ENCODE measurements around the gene DLD. TPM values are rescaled to one million over a fixed set of nuclear protein-coding genes. Genes with fewer than 3 reads are reported as not detected.

Gene DLD
- total and polyA plus RNA-seq, 2 of the 8 experiments (the other 6 are each of a cell fraction or from before 2014, with no cell fraction given): 63.7 to 88.5 TPM

DNA sequence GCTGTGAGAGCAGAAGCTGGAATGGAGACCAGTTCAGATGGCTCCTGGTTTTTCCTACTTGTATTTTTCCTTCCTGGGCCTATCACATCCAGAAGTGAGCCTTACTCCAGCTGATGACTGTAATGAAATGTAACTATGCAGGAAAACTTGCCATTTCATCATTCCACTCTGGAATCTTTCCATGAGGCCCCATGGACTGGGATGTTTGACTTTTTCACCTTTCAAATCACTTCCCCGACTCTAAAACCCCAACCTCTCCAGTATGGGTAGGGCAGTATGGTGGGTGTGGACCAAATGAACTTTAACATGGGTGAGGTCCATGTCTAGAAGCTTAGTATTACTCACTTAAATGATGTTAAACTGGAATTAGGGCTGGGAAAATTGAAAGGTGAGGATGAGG is 40.3 kb upstream of the DLD start (continued):
- TF ChIP-seq, protein P1, sequence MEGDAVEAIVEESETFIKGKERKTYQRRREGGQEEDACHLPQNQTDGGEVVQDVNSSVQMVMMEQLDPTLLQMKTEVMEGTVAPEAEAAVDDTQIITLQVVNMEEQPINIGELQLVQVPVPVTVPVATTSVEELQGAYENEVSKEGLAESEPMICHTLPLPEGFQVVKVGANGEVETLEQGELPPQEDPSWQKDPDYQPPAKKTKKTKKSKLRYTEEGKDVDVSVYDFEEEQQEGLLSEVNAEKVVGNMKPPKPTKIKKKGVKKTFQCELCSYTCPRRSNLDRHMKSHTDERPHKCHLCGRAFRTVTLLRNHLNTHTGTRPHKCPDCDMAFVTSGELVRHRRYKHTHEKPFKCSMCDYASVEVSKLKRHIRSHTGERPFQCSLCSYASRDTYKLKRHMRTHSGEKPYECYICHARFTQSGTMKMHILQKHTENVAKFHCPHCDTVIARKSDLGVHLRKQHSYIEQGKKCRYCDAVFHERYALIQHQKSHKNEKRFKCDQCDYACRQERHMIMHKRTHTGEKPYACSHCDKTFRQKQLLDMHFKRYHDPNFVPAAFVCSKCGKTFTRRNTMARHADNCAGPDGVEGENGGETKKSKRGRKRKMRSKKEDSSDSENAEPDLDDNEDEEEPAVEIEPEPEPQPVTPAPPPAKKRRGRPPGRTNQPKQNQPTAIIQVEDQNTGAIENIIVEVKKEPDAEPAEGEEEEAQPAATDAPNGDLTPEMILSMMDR (IDR thresholded peaks at IDR 0.05; ENCODE audit: control extremely low read depth in 1 of 3, insufficient read depth in 1 of 3, low read depth in 1 of 3, low read length in 3 of 3): no peak
- TF ChIP-seq GTF2F1 (IDR thresholded peaks at IDR 0.05; ENCODE audit: borderline replicate concordance, low read depth, low read length): no peak
- TF ChIP-seq, protein P2, sequence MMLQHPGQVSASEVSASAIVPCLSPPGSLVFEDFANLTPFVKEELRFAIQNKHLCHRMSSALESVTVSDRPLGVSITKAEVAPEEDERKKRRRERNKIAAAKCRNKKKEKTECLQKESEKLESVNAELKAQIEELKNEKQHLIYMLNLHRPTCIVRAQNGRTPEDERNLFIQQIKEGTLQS (IDR thresholded peaks at IDR 0.05; ENCODE audit: insufficient read depth, low read depth, low read length): no peak
- TF ChIP-seq CREB1 (IDR thresholded peaks at IDR 0.05): no peak
- no peak for TF ChIP-seq SP1 (IDR thresholded peaks at IDR 0.05; ENCODE audit: low read depth, low read length)
- TF ChIP-seq, protein P3, sequence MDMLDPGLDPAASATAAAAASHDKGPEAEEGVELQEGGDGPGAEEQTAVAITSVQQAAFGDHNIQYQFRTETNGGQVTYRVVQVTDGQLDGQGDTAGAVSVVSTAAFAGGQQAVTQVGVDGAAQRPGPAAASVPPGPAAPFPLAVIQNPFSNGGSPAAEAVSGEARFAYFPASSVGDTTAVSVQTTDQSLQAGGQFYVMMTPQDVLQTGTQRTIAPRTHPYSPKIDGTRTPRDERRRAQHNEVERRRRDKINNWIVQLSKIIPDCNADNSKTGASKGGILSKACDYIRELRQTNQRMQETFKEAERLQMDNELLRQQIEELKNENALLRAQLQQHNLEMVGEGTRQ (IDR thresholded peaks at IDR 0.05; ENCODE audit: low read length): no peak

All from H1 (cell line).